Measurements from ENCODE around the gene FGF18. TPM values are rescaled to one million over a fixed set of nuclear protein-coding genes. Genes with fewer than 3 reads are reported as not detected.

Gene FGF18
- total and polyA plus RNA-seq, 7 donors: 0.14 to 0.66 (median 0.28) TPM

DNA sequence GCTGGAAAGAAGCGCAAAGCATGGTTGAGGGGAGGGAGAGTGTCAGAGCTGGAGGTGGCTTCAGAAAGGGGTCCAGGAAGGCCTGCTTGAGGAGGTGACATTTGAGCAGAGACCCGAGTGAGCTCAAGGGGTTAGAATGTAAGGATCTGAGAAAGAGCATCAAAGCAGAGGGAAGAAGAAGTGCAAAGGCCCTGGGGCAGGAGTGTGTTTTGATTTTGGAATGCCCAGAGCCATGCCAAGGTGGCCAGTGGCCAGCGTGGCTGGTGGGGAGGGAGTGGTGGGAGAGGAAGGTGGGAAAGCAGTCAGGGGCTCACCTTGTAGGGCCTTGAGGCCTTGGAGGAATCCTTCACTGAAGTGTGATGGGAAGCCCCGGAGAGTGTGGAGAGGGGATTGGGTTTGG lies 15.4 kb downstream of the FGF18 start:
- no peaks in the 10 kb centered on the region for H3K36me3 ChIP-seq (ENCODE audit: insufficient read depth in 1 of 2, low read depth in 1 of 2)
- TF ChIP-seq, protein P1, sequence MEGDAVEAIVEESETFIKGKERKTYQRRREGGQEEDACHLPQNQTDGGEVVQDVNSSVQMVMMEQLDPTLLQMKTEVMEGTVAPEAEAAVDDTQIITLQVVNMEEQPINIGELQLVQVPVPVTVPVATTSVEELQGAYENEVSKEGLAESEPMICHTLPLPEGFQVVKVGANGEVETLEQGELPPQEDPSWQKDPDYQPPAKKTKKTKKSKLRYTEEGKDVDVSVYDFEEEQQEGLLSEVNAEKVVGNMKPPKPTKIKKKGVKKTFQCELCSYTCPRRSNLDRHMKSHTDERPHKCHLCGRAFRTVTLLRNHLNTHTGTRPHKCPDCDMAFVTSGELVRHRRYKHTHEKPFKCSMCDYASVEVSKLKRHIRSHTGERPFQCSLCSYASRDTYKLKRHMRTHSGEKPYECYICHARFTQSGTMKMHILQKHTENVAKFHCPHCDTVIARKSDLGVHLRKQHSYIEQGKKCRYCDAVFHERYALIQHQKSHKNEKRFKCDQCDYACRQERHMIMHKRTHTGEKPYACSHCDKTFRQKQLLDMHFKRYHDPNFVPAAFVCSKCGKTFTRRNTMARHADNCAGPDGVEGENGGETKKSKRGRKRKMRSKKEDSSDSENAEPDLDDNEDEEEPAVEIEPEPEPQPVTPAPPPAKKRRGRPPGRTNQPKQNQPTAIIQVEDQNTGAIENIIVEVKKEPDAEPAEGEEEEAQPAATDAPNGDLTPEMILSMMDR (IDR thresholded peaks at IDR 0.05): no peak
- H3K4me1 ChIP-seq: no peaks in the 10 kb centered on the region
- no peak for DNase-seq
- H3K4me3 ChIP-seq: no peak overlapping the region
- no peak overlapping the region for H3K27ac ChIP-seq
- 95 to 98% (median 96%) methylated on average over 4 of the region's 4 CpGs for WGBS, 3 donors
- intact Hi-C loops (cut with DNase I): no loop called here
- no peaks in the 10 kb centered on the region for H3K9me3 ChIP-seq
- H3K27me3 ChIP-seq (ENCODE audit: insufficient read depth in 3 of 3, low read length in 2 of 3): no peaks in the 10 kb centered on the region
- ATAC-seq: no peak

DNA sequence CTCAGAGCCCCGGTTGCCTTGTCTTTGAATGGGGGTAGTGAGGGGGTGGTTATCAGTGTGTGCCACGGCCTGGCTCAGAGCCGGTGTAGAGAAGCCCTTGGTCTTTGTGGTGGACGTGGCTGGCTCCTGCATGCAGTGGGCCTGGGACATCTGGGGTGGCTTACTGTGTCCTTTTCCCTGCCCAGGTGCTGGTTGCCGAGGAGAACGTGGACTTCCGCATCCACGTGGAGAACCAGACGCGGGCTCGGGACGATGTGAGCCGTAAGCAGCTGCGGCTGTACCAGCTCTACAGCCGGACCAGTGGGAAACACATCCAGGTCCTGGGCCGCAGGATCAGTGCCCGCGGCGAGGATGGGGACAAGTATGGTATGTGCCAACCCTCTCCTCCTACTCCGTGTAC lies 16.5 kb downstream of the FGF18 start:
- H3K4me3 ChIP-seq: no peak overlapping the region
- TF ChIP-seq, protein P1 (IDR thresholded peaks at IDR 0.05): no peak
- 92 to 96% (median 93%) methylated on average over 20 of the region's 20 CpGs for WGBS, 3 donors
- H3K36me3 ChIP-seq (ENCODE audit: insufficient read depth in 1 of 2, low read depth in 1 of 2): no peaks in the 10 kb centered on the region
- ATAC-seq (no peak), DNase-seq (no peak)
- no peaks in the 10 kb centered on the region for H3K4me1 ChIP-seq
- no peak overlapping the region for H3K27ac ChIP-seq
- no peaks in the 10 kb centered on the region for H3K27me3 ChIP-seq (ENCODE audit: insufficient read depth in 3 of 3, low read length in 2 of 3)
- intact Hi-C loops (cut with DNase I): no loop called here
- H3K9me3 ChIP-seq: no peaks in the 10 kb centered on the region

DNA sequence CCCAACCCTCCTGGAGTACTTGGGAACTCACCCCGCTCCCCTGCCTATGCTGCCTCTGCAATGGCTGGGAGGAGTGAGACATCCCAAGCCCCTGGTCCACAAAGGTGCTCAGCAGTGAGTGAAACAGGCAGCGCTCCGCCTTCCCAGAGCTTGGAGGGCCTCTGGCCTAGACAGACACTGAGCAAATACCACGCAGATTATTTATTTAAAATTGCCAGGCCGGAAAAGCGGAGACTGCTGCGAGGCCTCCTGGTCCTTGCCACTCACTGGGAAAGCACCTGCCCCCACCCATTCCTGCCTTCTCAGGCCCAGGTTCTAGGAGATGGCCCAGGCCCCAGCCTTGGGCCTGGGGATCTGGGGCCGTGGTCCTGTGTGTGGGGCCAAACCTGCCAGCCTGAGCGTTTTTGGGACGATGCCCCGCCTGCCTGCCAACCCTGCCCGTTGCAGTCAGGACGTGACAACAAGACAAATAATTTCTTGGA lies 17.4 kb downstream of the FGF18 start:
- intact Hi-C loops (cut with DNase I): no loop called here
- DNase-seq: peak in 1 of 2 donors; percentile 21
- Histone ChIP-seq H3K4me1 (no peaks in the 10 kb centered on the region), H3K27ac (no peak overlapping the region), H3K36me3 (ENCODE audit: insufficient read depth in 1 of 2, low read depth in 1 of 2) (no peaks in the 10 kb centered on the region), H3K9me3 (no peaks in the 10 kb centered on the region), H3K4me3 (no peak overlapping the region), H3K27me3 (ENCODE audit: insufficient read depth in 3 of 3, low read length in 2 of 3) (no peaks in the 10 kb centered on the region)
- TF ChIP-seq, protein P1 (IDR thresholded peaks at IDR 0.05): no peak
- no peak for ATAC-seq
- WGBS, 3 donors: 65 to 73% (median 66%) methylated on average over 13 of the region's 13 CpGs

DNA sequence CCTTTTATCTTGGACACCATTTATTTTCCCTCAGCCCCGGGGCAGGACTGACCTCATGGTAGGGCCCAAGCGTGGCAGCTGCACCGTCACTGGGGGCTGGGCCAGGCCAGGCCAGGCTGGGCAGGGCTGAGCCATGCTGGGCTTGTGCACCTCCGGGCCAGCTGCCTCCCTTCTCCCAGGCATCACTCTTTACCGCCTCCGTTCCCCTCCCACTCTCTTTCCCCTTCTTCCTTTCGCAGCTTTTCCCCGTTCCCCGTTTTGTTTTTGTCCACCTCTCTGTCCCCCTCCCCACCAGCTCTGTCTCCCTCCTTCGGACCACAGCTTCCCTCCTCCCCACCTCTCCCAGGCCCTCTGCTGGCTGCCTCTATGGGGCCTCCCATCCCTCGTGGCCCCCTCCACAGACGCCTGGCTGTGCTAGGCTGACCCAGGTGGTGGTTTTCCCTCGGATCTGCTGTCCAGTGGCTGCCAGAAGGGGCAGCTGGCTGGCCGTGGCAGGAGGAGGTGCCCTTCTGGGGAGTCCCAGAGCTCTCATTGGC lies 17.9 kb downstream of the FGF18 start:
- TF ChIP-seq, protein P1 (IDR thresholded peaks at IDR 0.05): no peak
- H3K4me1 ChIP-seq: no peaks in the 10 kb centered on the region
- peak in 1 of 2 donors; percentile 55 for DNase-seq
- no peaks in the 10 kb centered on the region for H3K27me3 ChIP-seq (ENCODE audit: insufficient read depth in 3 of 3, low read length in 2 of 3)
- no peak overlapping the region for H3K4me3 ChIP-seq
- intact Hi-C loops (cut with DNase I): no loop called here
- H3K36me3 ChIP-seq (ENCODE audit: insufficient read depth in 1 of 2, low read depth in 1 of 2): no peaks in the 10 kb centered on the region
- 44 to 57% (median 51%) methylated on average over 13 to 14 of the region's 14 CpGs for WGBS, 3 donors
- ATAC-seq: no peak
- H3K27ac ChIP-seq: no peak overlapping the region
- no peaks in the 10 kb centered on the region for H3K9me3 ChIP-seq

DNA sequence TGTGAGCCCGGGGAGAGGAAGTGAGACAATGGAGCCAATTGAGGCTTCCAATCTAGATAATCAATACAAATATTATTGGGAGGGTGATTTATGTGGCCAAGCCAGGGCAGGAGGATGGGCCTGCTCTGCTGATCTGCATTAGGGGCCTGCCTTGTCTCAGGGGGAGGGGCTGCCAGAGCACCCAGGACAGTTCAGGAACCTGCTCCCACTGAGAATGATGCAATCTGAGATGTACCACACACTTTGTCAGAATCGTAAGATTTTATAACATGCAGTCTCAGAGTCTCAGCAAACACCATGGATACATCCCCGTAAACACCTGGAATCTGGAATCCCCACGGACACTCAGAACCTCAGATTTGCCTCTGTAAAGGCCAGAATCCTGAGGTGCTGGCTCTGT lies 19.3 kb downstream of the FGF18 start:
- no peaks in the 10 kb centered on the region for H3K4me1 ChIP-seq
- WGBS, 3 donors: 75 to 78% (median 77%) methylated on average over 4 of the region's 4 CpGs
- H3K27ac ChIP-seq: no peak overlapping the region
- ATAC-seq (no peak), DNase-seq (no peak)
- H3K36me3 ChIP-seq (ENCODE audit: insufficient read depth in 1 of 2, low read depth in 1 of 2): no peaks in the 10 kb centered on the region
- no peaks in the 10 kb centered on the region for H3K27me3 ChIP-seq (ENCODE audit: insufficient read depth in 3 of 3, low read length in 2 of 3)
- TF ChIP-seq, protein P1 (IDR thresholded peaks at IDR 0.05): no peak
- no peak overlapping the region for H3K4me3 ChIP-seq
- intact Hi-C loops (cut with DNase I): no loop called here
- H3K9me3 ChIP-seq: no peaks in the 10 kb centered on the region

All from psoas muscle (tissue), 8 donors.